GM21515 (cell line): ENCODE data around the gene PCDH1.

ENCODE experiments used
- ATAC-seq: cut with Tn5 transposase; IDR thresholded peaks from one replicate; pipeline ENCODE4 v1.9.1; 2021; ENCODE audit not compliant: unreplicated experiment

PCDH1 gene

GRCh38 chr5:141875022-141875740 is 3.0 kb downstream of the PCDH1 start:
- no peak for ATAC-seq

- no peak for ATAC-seq
Measured at GRCh38 chr5:141874262-141874964, 3.8 kb downstream of the PCDH1 start.

GRCh38 chr5:141873933-141874261 is 4.3 kb downstream of the PCDH1 start:
- ATAC-seq = no peak

- ATAC-seq = no peak
Measured at GRCh38 chr5:141872496-141873356, 5.5 kb downstream of the PCDH1 start.

GRCh38 chr5:141871870-141872269 is 6.3 kb downstream of the PCDH1 start:
- ATAC-seq = no peak

GRCh38 chr5:141870871-141871270 is 7.3 kb downstream of the PCDH1 start:
- ATAC-seq = no peak

GRCh38 chr5:141870228-141870627 is 8.0 kb downstream of the PCDH1 start:
- ATAC-seq = no peak

- ATAC-seq = no peak
Measured at GRCh38 chr5:141869514-141869913, 8.7 kb downstream of the PCDH1 start.

GRCh38 chr5:141869040-141869439 is 9.2 kb downstream of the PCDH1 start:
- no peak for ATAC-seq

GRCh38 chr5:141868541-141868940 is 9.7 kb downstream of the PCDH1 start:
- ATAC-seq = no peak

GRCh38 chr5:141867651-141868050 is 10.6 kb downstream of the PCDH1 start:
- no peak for ATAC-seq

- no peak for ATAC-seq
Measured at GRCh38 chr5:141867139-141867538, 11.1 kb downstream of the PCDH1 start.

GRCh38 chr5:141866096-141866495 is 12.1 kb downstream of the PCDH1 start:
- ATAC-seq = no peak

GRCh38 chr5:141865406-141865805 is 12.8 kb downstream of the PCDH1 start:
- no peak for ATAC-seq

GRCh38 chr5:141864371-141865370 is 13.5 kb downstream of the PCDH1 start:
- ATAC-seq = no peak

GRCh38 chr5:141863569-141864178 is 14.5 kb downstream of the PCDH1 start:
- ATAC-seq = no peak

- no peak for ATAC-seq
Measured at GRCh38 chr5:141862936-141863543, 15.2 kb downstream of the PCDH1 start.

- ATAC-seq = no peak
Measured at GRCh38 chr5:141861194-141861593, 17.0 kb downstream of the PCDH1 start.

- no peak for ATAC-seq
Measured at GRCh38 chr5:141858079-141858765, 20.0 kb downstream of the PCDH1 start.
